Measurements from ENCODE around the gene MLLT1. TPM values are rescaled to one million over a fixed set of nuclear protein-coding genes. Genes with fewer than 3 reads are reported as not detected.
A peak's percentile ranks its signal among the peaks of the same experiment; 100 is the strongest.

Gene MLLT1
- total RNA-seq, 2 experiments from 2014 or later: 30.6 to 31.3 TPM

GRCh38 chr19:6164906-6165531, 114.8 kb downstream of the MLLT1 start:
- H3K27ac Mint-ChIP-seq: no peak overlapping the region
- H3K4me3 Mint-ChIP-seq: no peak overlapping the region
- CTCF ChIA-PET: interaction anchor here (0.8 to 1.4 kb wide), 3 partner anchors 54 to 135 kb away, joined by 3 to 4 read pairs (median 3); no protein-coding TSS in a partner anchor
- no peak for DNase-seq
- H3K27me3 Mint-ChIP-seq (ENCODE audit: low read depth): no peaks in the 10 kb centered on the region
- peaks cover 7% of the 10 kb centered on the region for H3K4me1 Mint-ChIP-seq (ENCODE audit: low read depth)
- peaks cover 3% of the 10 kb centered on the region for H3K9me3 Mint-ChIP-seq
- intact Hi-C loops (cut with micrococcal nuclease): no loop called here
- H3K36me3 Mint-ChIP-seq (ENCODE audit: low read depth): no peaks in the 10 kb centered on the region

- Mint-ChIP-seq H3K9me3 (peaks cover 13% of the 10 kb centered on the region), H3K27ac (peak overlapping the region; percentile 21), H3K4me3 (no peak overlapping the region), H3K27me3 (ENCODE audit: low read depth) (no peaks in the 10 kb centered on the region), H3K4me1 (ENCODE audit: low read depth) (peaks cover 7% of the 10 kb centered on the region), H3K36me3 (ENCODE audit: low read depth) (no peaks in the 10 kb centered on the region)
- DNase-seq: peak; percentile 76
- intact Hi-C loops (cut with micrococcal nuclease): loop anchor here (2.0 kb wide), 1 partner anchor 51 kb away; the partner anchor contains the start of gene RFX2
- CTCF ChIA-PET: interaction anchor here (0.7 to 1.2 kb wide), 2 partner anchors 174 to 429 kb away, joined by 4 read pairs; no protein-coding TSS in a partner anchor
Observed at GRCh38 chr19:6161271-6161850, 118.4 kb downstream of the MLLT1 start.

Other genes starting within 250 kb of the MLLT1 start
- 1 to 10 TPM; 4.7 to 6.0 TPM for gene RFX2, start 169.5 kb downstream of the MLLT1 start, total RNA-seq
- gene ACSBG2, start 144.3 kb downstream of the MLLT1 start, total RNA-seq: not detected
- not detected for gene ACER1, start 53.6 kb upstream of the MLLT1 start, total RNA-seq
- 100 to 1,000 TPM; 176 to 180 TPM for gene CLPP, start 81.6 kb upstream of the MLLT1 start, total RNA-seq
- 10 to 100 TPM; 39.5 to 42.4 TPM for gene ALKBH7, start 92.8 kb upstream of the MLLT1 start, total RNA-seq
- 1 to 10 TPM; 1.9 to 2.5 TPM for gene PSPN, start 96.0 kb upstream of the MLLT1 start, total RNA-seq
- 10 to 100 TPM; 53.5 to 63.0 TPM for gene GTF2F1, start 113.2 kb upstream of the MLLT1 start, total RNA-seq
- gene KHSRP, start 144.8 kb upstream of the MLLT1 start, total RNA-seq: 100 to 1,000 TPM; 290 to 296 TPM
- not detected for gene SLC25A41, start 153.8 kb upstream of the MLLT1 start, total RNA-seq
- 10 to 100 TPM; 16.2 to 18.2 TPM for gene SLC25A23, start 179.8 kb upstream of the MLLT1 start, total RNA-seq
- 1 to 10 TPM; 1.2 to 1.4 TPM for gene CRB3, start 184.3 kb upstream of the MLLT1 start, total RNA-seq
- gene DENND1C, start 201.8 kb upstream of the MLLT1 start, total RNA-seq: 10 to 100 TPM; 55.7 to 57.9 TPM
- 1 to 10 TPM; 6.4 to 7.0 TPM for gene TUBB4A, start 222.3 kb upstream of the MLLT1 start, total RNA-seq

Data from activated naive CD4-positive, alpha-beta T cell treated with anti-CD3 and anti-CD28 coated beads for 36 hours (primary cell).